Choroid plexus epithelial cell (primary cell): ENCODE results near the gene HBS1L.

Experiments used
- DNase-seq: peaks from one replicate; pipeline ENCODE4 v3.0.0-alpha.2; 2010; ENCODE audit warnings: low read depth
- H3K4me3 ChIP-seq: 2 replicates; pipeline ENCODE4 v1.5.1; 2011; ENCODE audit warnings: low read depth, mild to moderate bottlenecking, control low read depth, low read length, moderate library complexity
- TF ChIP-seq, protein P1 (sequence below): conservative IDR thresholded peaks from 2 replicates; pipeline ENCODE4 v1.5.1; 2011; ENCODE audit warnings: low read depth, mild to moderate bottlenecking, control low read depth, inconsistent platforms, low read length, moderate library complexity

HBS1L gene

GRCh38 chr6:134934793-134935485 lies 119.7 kb downstream of the HBS1L start:
- H3K4me3 ChIP-seq = no peak overlapping the region
- TF ChIP-seq, protein P1, sequence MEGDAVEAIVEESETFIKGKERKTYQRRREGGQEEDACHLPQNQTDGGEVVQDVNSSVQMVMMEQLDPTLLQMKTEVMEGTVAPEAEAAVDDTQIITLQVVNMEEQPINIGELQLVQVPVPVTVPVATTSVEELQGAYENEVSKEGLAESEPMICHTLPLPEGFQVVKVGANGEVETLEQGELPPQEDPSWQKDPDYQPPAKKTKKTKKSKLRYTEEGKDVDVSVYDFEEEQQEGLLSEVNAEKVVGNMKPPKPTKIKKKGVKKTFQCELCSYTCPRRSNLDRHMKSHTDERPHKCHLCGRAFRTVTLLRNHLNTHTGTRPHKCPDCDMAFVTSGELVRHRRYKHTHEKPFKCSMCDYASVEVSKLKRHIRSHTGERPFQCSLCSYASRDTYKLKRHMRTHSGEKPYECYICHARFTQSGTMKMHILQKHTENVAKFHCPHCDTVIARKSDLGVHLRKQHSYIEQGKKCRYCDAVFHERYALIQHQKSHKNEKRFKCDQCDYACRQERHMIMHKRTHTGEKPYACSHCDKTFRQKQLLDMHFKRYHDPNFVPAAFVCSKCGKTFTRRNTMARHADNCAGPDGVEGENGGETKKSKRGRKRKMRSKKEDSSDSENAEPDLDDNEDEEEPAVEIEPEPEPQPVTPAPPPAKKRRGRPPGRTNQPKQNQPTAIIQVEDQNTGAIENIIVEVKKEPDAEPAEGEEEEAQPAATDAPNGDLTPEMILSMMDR = no peak
- DNase-seq = no peak

- DNase-seq = no peak
- no peak overlapping the region for H3K4me3 ChIP-seq
- TF ChIP-seq, protein P1 = no peak
Observed at GRCh38 chr6:134932535-134933470, 121.8 kb downstream of the HBS1L start.

GRCh38 chr6:134932098-134932497 lies 122.5 kb downstream of the HBS1L start:
- no peak overlapping the region for H3K4me3 ChIP-seq
- TF ChIP-seq, protein P1 = no peak
- no peak for DNase-seq

- no peak for DNase-seq
- H3K4me3 ChIP-seq = no peak overlapping the region
- TF ChIP-seq, protein P1 = no peak
Observed at GRCh38 chr6:134930463-134930862, 124.2 kb downstream of the HBS1L start.

DNA sequence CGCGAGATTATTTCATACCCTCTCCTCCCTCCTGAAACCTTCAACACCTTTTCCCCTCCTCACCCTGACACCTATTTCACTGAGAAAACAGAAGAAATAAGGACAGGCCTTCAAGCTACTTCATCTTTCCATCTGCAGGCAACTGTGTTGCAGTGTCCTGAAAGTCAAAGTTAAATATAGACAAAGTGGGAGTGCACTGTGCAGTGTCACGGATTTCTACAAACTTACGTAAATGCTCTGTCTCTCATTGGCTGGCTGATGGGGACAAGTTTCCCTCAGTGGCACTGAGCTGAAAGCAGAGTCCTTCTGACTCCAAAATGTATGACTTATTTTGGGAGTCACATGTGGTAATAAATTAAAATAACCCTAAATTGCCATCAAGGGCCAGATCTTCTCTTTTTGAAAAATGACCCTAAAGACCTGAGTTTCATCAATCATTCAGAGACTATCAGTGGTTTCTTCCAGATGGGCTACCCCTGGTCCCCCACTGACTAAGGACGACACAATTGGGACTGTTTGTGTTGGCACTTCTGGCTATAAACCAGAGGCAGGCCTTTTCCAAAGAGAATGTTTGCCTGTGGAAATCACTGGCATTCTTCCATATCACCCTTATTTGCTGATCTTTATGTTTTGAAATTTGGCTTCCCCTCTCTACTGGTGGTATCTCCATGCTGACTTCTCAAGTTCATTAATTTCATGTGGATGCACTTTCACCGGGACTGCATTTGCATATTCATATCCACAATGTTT lies 126.3 kb downstream of the HBS1L start:
- DNase-seq = no peak
- H3K4me3 ChIP-seq = no peak overlapping the region
- TF ChIP-seq, protein P1 = no peak

DNA sequence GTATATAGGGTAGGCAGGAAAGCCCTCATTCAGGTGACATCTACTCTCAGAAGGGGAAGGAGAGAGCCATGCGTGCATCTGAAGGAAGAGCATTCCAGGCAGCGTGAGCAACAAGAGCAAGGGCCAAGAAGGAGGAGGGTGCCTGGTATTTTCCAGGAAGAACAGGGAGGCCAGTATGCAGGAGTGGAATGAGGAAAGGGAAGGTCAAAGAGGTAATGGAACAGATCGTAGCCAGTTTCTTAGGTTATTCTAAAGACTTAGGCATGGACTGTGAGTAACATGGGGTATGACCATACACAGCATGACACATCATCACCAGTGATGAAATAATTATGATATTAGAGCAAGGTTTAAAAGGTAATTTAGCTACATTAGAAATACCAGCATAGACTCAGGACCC lies 128.8 kb downstream of the HBS1L start:
- peak; percentile 44 for DNase-seq
- no peak overlapping the region for H3K4me3 ChIP-seq
- TF ChIP-seq, protein P1 = no peak
